ENCODE results near the gene SGSM1. TPM values are rescaled to one million over a fixed set of nuclear protein-coding genes. Genes with fewer than 3 reads are reported as not detected.

Gene SGSM1
- total RNA-seq, 1 donor from 2014 or later = 0.75 TPM

DNA sequence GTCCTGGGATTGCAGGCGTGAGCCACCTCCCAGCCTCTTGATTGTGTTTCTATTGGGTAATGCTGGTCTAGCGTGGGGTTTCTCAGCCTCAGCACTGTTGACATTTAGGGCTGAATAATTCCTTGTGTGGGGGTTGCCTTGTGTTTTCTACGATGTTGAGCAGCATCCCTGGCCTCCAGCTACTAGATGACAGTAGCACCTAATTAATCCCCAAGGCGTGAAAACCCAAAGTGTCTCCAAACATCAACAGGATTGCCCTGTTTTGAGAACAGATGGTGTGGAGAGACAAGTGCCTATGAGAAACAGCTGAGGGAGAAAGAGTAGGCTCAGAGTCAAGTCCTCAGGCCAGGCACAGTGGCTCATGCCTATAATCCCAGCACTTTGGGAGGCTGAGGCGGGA is 67.2 kb downstream of the SGSM1 start:
- no peak overlapping the region for H3K27ac Mint-ChIP-seq (ENCODE audit: unreplicated experiment)
- TF ChIP-seq, protein P1, sequence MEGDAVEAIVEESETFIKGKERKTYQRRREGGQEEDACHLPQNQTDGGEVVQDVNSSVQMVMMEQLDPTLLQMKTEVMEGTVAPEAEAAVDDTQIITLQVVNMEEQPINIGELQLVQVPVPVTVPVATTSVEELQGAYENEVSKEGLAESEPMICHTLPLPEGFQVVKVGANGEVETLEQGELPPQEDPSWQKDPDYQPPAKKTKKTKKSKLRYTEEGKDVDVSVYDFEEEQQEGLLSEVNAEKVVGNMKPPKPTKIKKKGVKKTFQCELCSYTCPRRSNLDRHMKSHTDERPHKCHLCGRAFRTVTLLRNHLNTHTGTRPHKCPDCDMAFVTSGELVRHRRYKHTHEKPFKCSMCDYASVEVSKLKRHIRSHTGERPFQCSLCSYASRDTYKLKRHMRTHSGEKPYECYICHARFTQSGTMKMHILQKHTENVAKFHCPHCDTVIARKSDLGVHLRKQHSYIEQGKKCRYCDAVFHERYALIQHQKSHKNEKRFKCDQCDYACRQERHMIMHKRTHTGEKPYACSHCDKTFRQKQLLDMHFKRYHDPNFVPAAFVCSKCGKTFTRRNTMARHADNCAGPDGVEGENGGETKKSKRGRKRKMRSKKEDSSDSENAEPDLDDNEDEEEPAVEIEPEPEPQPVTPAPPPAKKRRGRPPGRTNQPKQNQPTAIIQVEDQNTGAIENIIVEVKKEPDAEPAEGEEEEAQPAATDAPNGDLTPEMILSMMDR (conservative IDR thresholded peaks at IDR 0.05) = no peak
- no peaks in the 10 kb centered on the region for H3K36me3 Mint-ChIP-seq (ENCODE audit: low read depth)
- no peaks in the 10 kb centered on the region for H3K9me3 Mint-ChIP-seq
- no peak for DNase-seq (ENCODE audit: low read depth, low spot score)
- no peaks in the 10 kb centered on the region for H3K4me1 Mint-ChIP-seq
- peaks cover 6% of the 10 kb centered on the region for H3K27me3 Mint-ChIP-seq (ENCODE audit: low read depth)
- H3K4me3 Mint-ChIP-seq = no peak overlapping the region

DNA sequence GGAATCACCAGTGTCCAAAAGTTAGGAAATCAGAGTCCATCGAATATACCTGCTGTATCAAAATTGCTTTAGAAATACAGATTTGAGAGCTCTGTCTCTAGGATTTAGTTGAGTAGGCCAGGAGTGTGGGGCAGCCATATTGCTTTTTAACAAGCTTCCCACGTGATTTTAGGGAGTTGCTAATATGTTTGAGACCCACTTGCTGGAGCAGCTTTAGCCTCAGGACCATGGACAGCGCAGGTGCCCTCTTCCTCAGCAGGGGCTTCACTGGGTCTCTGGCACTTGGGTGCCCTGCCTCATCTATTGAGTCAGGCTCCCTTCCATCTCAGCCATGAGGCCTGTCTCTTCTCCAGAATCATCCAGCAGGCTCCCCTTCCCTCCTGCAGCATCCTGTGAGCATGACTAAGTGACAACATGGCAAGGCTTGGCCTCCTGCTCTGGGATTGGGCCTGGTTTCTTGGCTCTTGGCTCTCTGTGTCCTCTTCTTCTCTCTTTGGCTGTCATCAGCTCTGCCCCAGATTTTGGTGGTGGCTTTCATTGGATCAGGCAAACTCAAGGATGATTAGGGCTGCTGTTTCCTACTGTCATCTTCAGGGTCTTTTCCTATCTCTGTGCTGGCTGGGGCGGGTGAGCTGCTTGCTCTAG is 70.0 kb downstream of the SGSM1 start:
- no peaks in the 10 kb centered on the region for H3K36me3 Mint-ChIP-seq (ENCODE audit: low read depth)
- TF ChIP-seq, protein P1 (conservative IDR thresholded peaks at IDR 0.05) = no peak
- no peaks in the 10 kb centered on the region for H3K4me1 Mint-ChIP-seq
- H3K9me3 Mint-ChIP-seq = no peaks in the 10 kb centered on the region
- H3K27ac Mint-ChIP-seq (ENCODE audit: unreplicated experiment) = no peak overlapping the region
- no peak overlapping the region for H3K4me3 Mint-ChIP-seq
- H3K27me3 Mint-ChIP-seq (ENCODE audit: low read depth) = peaks cover 6% of the 10 kb centered on the region
- peak; percentile 52 for DNase-seq (ENCODE audit: low read depth, low spot score)

DNA sequence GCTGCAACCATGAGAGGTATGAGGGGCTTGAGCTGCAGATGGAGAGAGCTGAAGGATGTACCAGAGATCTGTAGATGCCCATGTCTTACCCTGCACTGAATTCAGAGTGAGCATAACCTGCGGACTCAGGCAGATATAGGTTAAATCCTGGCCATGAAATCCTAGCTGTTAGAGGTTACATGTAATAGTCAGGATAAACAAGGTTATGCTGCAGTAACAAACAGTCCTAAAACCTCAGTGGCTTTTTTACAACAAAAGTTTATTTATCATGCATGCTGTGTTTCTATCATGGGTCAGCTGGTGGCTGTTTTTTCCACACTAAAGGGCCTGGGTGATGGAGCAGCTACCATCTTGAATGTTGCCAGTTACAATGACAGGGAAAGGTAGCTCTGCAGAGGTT is 70.7 kb downstream of the SGSM1 start:
- no peak overlapping the region for H3K4me3 Mint-ChIP-seq
- no peaks in the 10 kb centered on the region for H3K36me3 Mint-ChIP-seq (ENCODE audit: low read depth)
- TF ChIP-seq, protein P1 (conservative IDR thresholded peaks at IDR 0.05) = no peak
- H3K4me1 Mint-ChIP-seq = no peaks in the 10 kb centered on the region
- no peak for DNase-seq (ENCODE audit: low read depth, low spot score)
- H3K9me3 Mint-ChIP-seq = no peaks in the 10 kb centered on the region
- peaks cover 3% of the 10 kb centered on the region for H3K27me3 Mint-ChIP-seq (ENCODE audit: low read depth)
- no peak overlapping the region for H3K27ac Mint-ChIP-seq (ENCODE audit: unreplicated experiment)

DNA sequence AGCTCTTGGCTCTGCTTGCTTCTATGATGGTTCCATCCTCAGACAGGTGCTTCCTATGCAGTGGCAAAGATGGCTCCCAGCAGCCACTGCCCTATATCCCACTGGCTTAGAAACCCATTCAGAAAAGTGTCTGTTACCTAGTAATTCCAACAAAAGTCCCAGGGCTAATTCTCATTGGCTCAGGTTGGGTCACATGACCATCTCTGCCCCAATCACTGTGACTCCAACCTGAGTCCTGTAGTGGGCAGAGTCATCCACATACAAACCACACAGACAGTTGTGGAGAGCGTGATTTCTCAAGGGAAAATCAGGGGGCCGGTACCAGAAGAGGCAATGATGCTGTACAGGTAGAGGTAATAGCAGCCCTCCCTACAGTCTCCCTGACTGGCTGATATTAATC is 73.0 kb downstream of the SGSM1 start:
- Mint-ChIP-seq H3K4me1 (no peaks in the 10 kb centered on the region), H3K4me3 (no peak overlapping the region), H3K9me3 (no peaks in the 10 kb centered on the region), H3K36me3 (ENCODE audit: low read depth) (no peaks in the 10 kb centered on the region), H3K27ac (ENCODE audit: unreplicated experiment) (no peak overlapping the region), H3K27me3 (ENCODE audit: low read depth) (peaks cover 5% of the 10 kb centered on the region)
- TF ChIP-seq, protein P1 (conservative IDR thresholded peaks at IDR 0.05) = no peak
- DNase-seq (ENCODE audit: low read depth, low spot score) = no peak

DNA sequence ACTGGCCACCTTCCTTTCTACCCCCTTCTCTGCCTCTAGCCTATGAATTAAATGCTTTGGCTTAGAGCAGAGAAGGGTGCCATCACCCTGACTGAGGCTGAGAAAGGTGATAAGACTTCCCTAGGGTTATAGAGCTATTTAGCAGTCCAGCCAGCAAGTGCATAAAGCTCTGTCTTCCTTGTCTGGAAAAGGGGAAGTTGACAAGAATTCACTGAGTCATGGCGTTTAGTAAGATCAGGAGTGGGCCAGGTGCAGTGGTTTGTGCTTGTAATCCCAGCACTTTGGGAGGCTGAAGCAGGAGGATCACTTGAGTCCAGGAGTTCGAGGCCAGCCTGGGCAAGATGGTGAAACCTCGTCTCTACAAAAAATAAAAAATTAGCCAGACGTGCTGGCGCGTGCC is 77.4 kb downstream of the SGSM1 start:
- no peak for DNase-seq (ENCODE audit: low read depth, low spot score)
- no peaks in the 10 kb centered on the region for H3K36me3 Mint-ChIP-seq (ENCODE audit: low read depth)
- peaks cover 10% of the 10 kb centered on the region for H3K4me1 Mint-ChIP-seq
- H3K9me3 Mint-ChIP-seq = no peaks in the 10 kb centered on the region
- no peak overlapping the region for H3K27ac Mint-ChIP-seq (ENCODE audit: unreplicated experiment)
- TF ChIP-seq, protein P1 (conservative IDR thresholded peaks at IDR 0.05) = no peak
- H3K4me3 Mint-ChIP-seq = no peak overlapping the region
- peaks cover 4% of the 10 kb centered on the region for H3K27me3 Mint-ChIP-seq (ENCODE audit: low read depth)
